Stimulated activated memory B cell treated with anti-CD40 and anti-IgM and Interleukin-4, amounts not matched to agents 10 μg/mL and 1 μg/mL and 100 μg/mL, for 72 hours (primary cell): ENCODE measurements around the gene PRKAR1B.

Experiments used
- ATAC-seq: fragments of 150-1000 bp; cut with Tn5 transposase; 2 replicates; pipeline ENCODE4 v1.10.0; 2021
- H3K27ac Mint-ChIP-seq: one replicate; pipeline ENCODE4 v1.8.0; 2022; ENCODE audit warnings: mild to moderate bottlenecking, mixed read lengths
- H3K27me3 Mint-ChIP-seq: one replicate; pipeline ENCODE4 v1.8.0; 2022; ENCODE audit warnings: mixed read lengths
- H3K36me3 Mint-ChIP-seq: one replicate; pipeline ENCODE4 v1.8.0; 2022; ENCODE audit warnings: mixed read lengths
- H3K4me1 Mint-ChIP-seq: one replicate; pipeline ENCODE4 v1.8.0; 2022; ENCODE audit warnings: mixed read lengths
- H3K4me3 Mint-ChIP-seq: one replicate; pipeline ENCODE4 v1.8.0; 2022; ENCODE audit warnings: mild to moderate bottlenecking, moderate library complexity, mixed read lengths
- H3K9me3 Mint-ChIP-seq: one replicate; pipeline ENCODE4 v1.8.0; 2022; ENCODE audit warnings: mixed read lengths

Gene PRKAR1B

GRCh38 chr7:603152-603951 is 123.7 kb downstream of the PRKAR1B start:
- Mint-ChIP-seq H3K27me3 (no peaks in the 10 kb centered on the region), H3K36me3 (peaks cover 41% of the 10 kb centered on the region), H3K4me1 (peaks cover 63% of the 10 kb centered on the region), H3K9me3 (peaks cover 8% of the 10 kb centered on the region), H3K4me3 (peak overlapping the region; percentile 78), H3K27ac (peak overlapping the region; percentile 99)
- ATAC-seq = no peak

- ATAC-seq = peak; percentile 29
- H3K4me1 Mint-ChIP-seq = peaks cover 69% of the 10 kb centered on the region
Measured at GRCh38 chr7:602341-603141, 124.5 kb downstream of the PRKAR1B start.

GRCh38 chr7:601595-602340 is 125.3 kb downstream of the PRKAR1B start:
- ATAC-seq = peak; percentile 85
- H3K4me1 Mint-ChIP-seq = peaks cover 75% of the 10 kb centered on the region

More at GRCh38 chr7:602341-603141, 124.5 kb downstream of the PRKAR1B start:
- Mint-ChIP-seq H3K27me3 (no peaks in the 10 kb centered on the region), H3K36me3 (peaks cover 41% of the 10 kb centered on the region), H3K4me3 (peak overlapping the region; percentile 78), H3K9me3 (peaks cover 8% of the 10 kb centered on the region), H3K27ac (peak overlapping the region; percentile 99)

GRCh38 chr7:601036-601594 is 126.0 kb downstream of the PRKAR1B start:
- Mint-ChIP-seq H3K4me3 (peak overlapping the region; percentile 54), H3K27ac (peak overlapping the region; percentile 99), H3K4me1 (peaks cover 75% of the 10 kb centered on the region), H3K27me3 (no peaks in the 10 kb centered on the region), H3K9me3 (peaks cover 8% of the 10 kb centered on the region), H3K36me3 (peaks cover 42% of the 10 kb centered on the region)
- peak; percentile 2 for ATAC-seq

More at GRCh38 chr7:601595-602340, 125.3 kb downstream of the PRKAR1B start:
- Mint-ChIP-seq H3K27me3 (no peaks in the 10 kb centered on the region), H3K27ac (peak overlapping the region; percentile 99), H3K9me3 (peaks cover 8% of the 10 kb centered on the region), H3K36me3 (peaks cover 41% of the 10 kb centered on the region), H3K4me3 (peak overlapping the region; percentile 78)

GRCh38 chr7:600149-601035 is 126.7 kb downstream of the PRKAR1B start:
- no peak for ATAC-seq
- Mint-ChIP-seq H3K4me1 (peaks cover 78% of the 10 kb centered on the region), H3K9me3 (peaks cover 8% of the 10 kb centered on the region)

GRCh38 chr7:598899-599298 is 128.2 kb downstream of the PRKAR1B start:
- Mint-ChIP-seq H3K9me3 (peaks cover 8% of the 10 kb centered on the region), H3K4me1 (peaks cover 72% of the 10 kb centered on the region), H3K36me3 (peaks cover 41% of the 10 kb centered on the region), H3K27me3 (no peaks in the 10 kb centered on the region), H3K27ac (no peak overlapping the region), H3K4me3 (no peak overlapping the region)
- no peak for ATAC-seq

More at GRCh38 chr7:600149-601035, 126.7 kb downstream of the PRKAR1B start:
- peaks cover 42% of the 10 kb centered on the region for H3K36me3 Mint-ChIP-seq
- H3K4me3 Mint-ChIP-seq = peak overlapping the region; percentile 39
- peak overlapping the region; percentile 99 for H3K27ac Mint-ChIP-seq
- no peaks in the 10 kb centered on the region for H3K27me3 Mint-ChIP-seq

GRCh38 chr7:597348-598178 is 129.5 kb downstream of the PRKAR1B start:
- Mint-ChIP-seq H3K27ac (peak overlapping the region; percentile 11), H3K36me3 (peaks cover 36% of the 10 kb centered on the region), H3K4me3 (no peak overlapping the region), H3K27me3 (no peaks in the 10 kb centered on the region), H3K9me3 (peaks cover 2% of the 10 kb centered on the region), H3K4me1 (peaks cover 72% of the 10 kb centered on the region)
- ATAC-seq = no peak

GRCh38 chr7:596819-597182 is 130.3 kb downstream of the PRKAR1B start:
- Mint-ChIP-seq H3K36me3 (peaks cover 41% of the 10 kb centered on the region), H3K27me3 (no peaks in the 10 kb centered on the region), H3K4me1 (peaks cover 71% of the 10 kb centered on the region), H3K27ac (peak overlapping the region; percentile 11), H3K9me3 (peaks cover 2% of the 10 kb centered on the region), H3K4me3 (no peak overlapping the region)
- ATAC-seq = no peak

- Mint-ChIP-seq H3K36me3 (peaks cover 47% of the 10 kb centered on the region), H3K27me3 (no peaks in the 10 kb centered on the region), H3K4me3 (no peak overlapping the region), H3K27ac (no peak overlapping the region), H3K9me3 (peaks cover 2% of the 10 kb centered on the region), H3K4me1 (peaks cover 70% of the 10 kb centered on the region)
- ATAC-seq = no peak
Measured at GRCh38 chr7:596071-596818, 130.8 kb downstream of the PRKAR1B start.

GRCh38 chr7:595621-596010 is 131.5 kb downstream of the PRKAR1B start:
- Mint-ChIP-seq H3K4me3 (no peak overlapping the region), H3K4me1 (peaks cover 64% of the 10 kb centered on the region), H3K27me3 (no peaks in the 10 kb centered on the region), H3K27ac (no peak overlapping the region), H3K9me3 (peaks cover 2% of the 10 kb centered on the region), H3K36me3 (peaks cover 48% of the 10 kb centered on the region)
- ATAC-seq = no peak

- no peak overlapping the region for H3K27ac Mint-ChIP-seq
- H3K9me3 Mint-ChIP-seq = peaks cover 2% of the 10 kb centered on the region
- peaks cover 49% of the 10 kb centered on the region for H3K36me3 Mint-ChIP-seq
- no peak for ATAC-seq
- H3K4me1 Mint-ChIP-seq = peaks cover 59% of the 10 kb centered on the region
- H3K4me3 Mint-ChIP-seq = no peak overlapping the region
- H3K27me3 Mint-ChIP-seq = no peaks in the 10 kb centered on the region
Measured at GRCh38 chr7:594920-595620, 132.0 kb downstream of the PRKAR1B start.

- no peak overlapping the region for H3K27ac Mint-ChIP-seq
- peaks cover 2% of the 10 kb centered on the region for H3K9me3 Mint-ChIP-seq
- peaks cover 52% of the 10 kb centered on the region for H3K36me3 Mint-ChIP-seq
- H3K4me1 Mint-ChIP-seq = peaks cover 52% of the 10 kb centered on the region
- H3K4me3 Mint-ChIP-seq = no peak overlapping the region
- ATAC-seq = no peak
- H3K27me3 Mint-ChIP-seq = no peaks in the 10 kb centered on the region
Measured at GRCh38 chr7:594212-594913, 132.7 kb downstream of the PRKAR1B start.
